Uterus (tissue), 4 donors: ENCODE data around the gene ERVW-1. TPM values are rescaled to one million over a fixed set of nuclear protein-coding genes. Genes with fewer than 3 reads are reported as not detected.

ENCODE experiments used
- DNase-seq, 2 donors: peaks; one replicate each; pipeline ENCODE4 v3.0.0-alpha.2; 2019 to 2020
- H3K27ac ChIP-seq, 2 donors: fragments of 200-600 bp; sonication (generic); 1 replicate in 1 of 2; 2 replicates in 1 of 2; pipeline ENCODE4 v1.5.1; 2016 to 2018
- H3K27me3 ChIP-seq, 2 donors: fragments of 200-600 bp; sonication (generic); one replicate each; pipeline ENCODE4 v1.5.1; 2018 to 2019; ENCODE audit warnings: control low read depth in 1 of 2
- H3K36me3 ChIP-seq, 2 donors: fragments of 200-600 bp; sonication (generic); one replicate each; pipeline ENCODE4 v1.5.1; 2019; ENCODE audit warnings: control low read depth in 1 of 2
- H3K4me1 ChIP-seq, 2 donors: fragments of 200-600 bp; sonication (generic); one replicate each; pipeline ENCODE4 v1.5.1; 2018 to 2019; ENCODE audit warnings: control low read depth in 1 of 2
- H3K4me3 ChIP-seq, 2 donors: fragments of 200-600 bp; sonication (generic); 1 replicate in 1 of 2; 2 replicates in 1 of 2; pipeline ENCODE4 v1.5.1; 2018 to 2019; ENCODE audit warnings: mild to moderate bottlenecking in 1 of 2
- H3K9me3 ChIP-seq, 2 donors: fragments of 200-600 bp; sonication (generic); one replicate each; pipeline ENCODE4 v1.5.1; 2019; ENCODE audit warnings: control low read depth in 1 of 2
- CTCF ChIP-seq, 4 experiments: fragments of 200-600 bp in 2 of 4; fragments of 450-650 bp in 2 of 4; sonication (generic) in 2 of 4; IDR thresholded peaks; one replicate each; pipeline ENCODE4 v1.5.1; 2016 to 2019; ENCODE audit warnings: antibody characterized with exemption in 4 of 4, mild to moderate bottlenecking in 2 of 4, moderate library complexity in 1 of 4
- POLR2A ChIP-seq, 2 donors: fragments of 450-650 bp; IDR thresholded peaks; one replicate each; pipeline ENCODE4 v1.6.1; 2016; ENCODE audit warnings: antibody characterized with exemption in 2 of 2, mild to moderate bottlenecking in 1 of 2, moderate library complexity in 1 of 2
- intact Hi-C: fragments of 100-400 bp; cut with DNase I; formaldehyde crosslinking; loops from one replicate; pipeline ENCODE4 v1.15.1; 2023; ENCODE audit warnings: low total_unique reads
- total RNA-seq, 4 donors: library from RNA; depleted of rRNA in 3 of 4; stranded (reverse); fragments of >200 nt in 3 of 4; gene quantifications; one replicate each; pipeline versions ENCODE4 v1.1.0 to v1.2.4, GENCODE V29; 2014 to 2023
- donor health status: DM: yes; HTN: yes; CAD: no.

The ERVW-1 gene
- total RNA-seq, 4 donors from 2014 or later = not detected

- no peak for TF ChIP-seq CTCF (IDR thresholded peaks at IDR 0.05)
- no peak for TF ChIP-seq POLR2A (IDR thresholded peaks at IDR 0.05)
- Histone ChIP-seq H3K36me3 (no peaks in the 10 kb centered on the region), H3K9me3 (no peaks in the 10 kb centered on the region), H3K4me3 (no peak overlapping the region), H3K27me3 (no peaks in the 10 kb centered on the region), H3K27ac (no peak overlapping the region), H3K4me1 (no peaks in the 10 kb centered on the region)
- intact Hi-C loops = no loop called here
- DNase-seq = no peak
Observed at GRCh38 chr7:92460109-92460508, 17.6 kb downstream of the ERVW-1 start.

GRCh38 chr7:92456236-92456635 is 21.5 kb downstream of the ERVW-1 start:
- Histone ChIP-seq H3K4me1 (no peaks in the 10 kb centered on the region), H3K27me3 (no peaks in the 10 kb centered on the region), H3K27ac (no peak overlapping the region), H3K9me3 (no peaks in the 10 kb centered on the region), H3K4me3 (no peak overlapping the region), H3K36me3 (no peaks in the 10 kb centered on the region)
- no peak for TF ChIP-seq CTCF (IDR thresholded peaks at IDR 0.05)
- TF ChIP-seq POLR2A (IDR thresholded peaks at IDR 0.05) = no peak
- intact Hi-C loops = no loop called here
- DNase-seq = no peak

- H3K27me3 ChIP-seq = no peaks in the 10 kb centered on the region
- TF ChIP-seq POLR2A (IDR thresholded peaks at IDR 0.05) (no peak), CTCF (IDR thresholded peaks at IDR 0.05) (no peak)
- intact Hi-C loops = no loop called here
- no peak for DNase-seq
- H3K9me3 ChIP-seq = no peaks in the 10 kb centered on the region
- no peaks in the 10 kb centered on the region for H3K36me3 ChIP-seq
- H3K4me3 ChIP-seq = no peak overlapping the region
- H3K4me1 ChIP-seq = no peaks in the 10 kb centered on the region
- no peak overlapping the region for H3K27ac ChIP-seq
Observed at GRCh38 chr7:92451645-92452044, 26.1 kb downstream of the ERVW-1 start.

- TF ChIP-seq POLR2A (IDR thresholded peaks at IDR 0.05) (no peak), CTCF (IDR thresholded peaks at IDR 0.05) (peak in 2 of 4 experiments; percentile 13 to 16)
- intact Hi-C loops = no loop called here
- peak; percentile 30 to 47 for DNase-seq
Observed at GRCh38 chr7:92448205-92448747, 29.5 kb downstream of the ERVW-1 start.

GRCh38 chr7:92447345-92448204 is 30.2 kb downstream of the ERVW-1 start, which contains the start of gene GATAD1:
Gene GATAD1 (plus strand): TSS chr7:92447482. CDS start chr7:92447730, 248 bp downstream.
- H3K27me3 ChIP-seq = no peaks in the 10 kb centered on the region
- H3K36me3 ChIP-seq = no peaks in the 10 kb centered on the region
- no peaks in the 10 kb centered on the region for H3K4me1 ChIP-seq
- peak within 1 kb of the TSS; percentile 89 to 93 for H3K27ac ChIP-seq
- no peaks in the 10 kb centered on the region for H3K9me3 ChIP-seq
- TF ChIP-seq CTCF (IDR thresholded peaks at IDR 0.05) (peak; percentile 89 to 95 (median 93)), POLR2A (IDR thresholded peaks at IDR 0.05) (peak; percentile 47 to 79)
- intact Hi-C loops = no loop called here
- H3K4me3 ChIP-seq = peak within 1 kb of the TSS; percentile 77 to 95
- peak; percentile 90 to 92 for DNase-seq

More at GRCh38 chr7:92448205-92448747, 29.5 kb downstream of the ERVW-1 start:
- H3K27me3 ChIP-seq = no peaks in the 10 kb centered on the region
- H3K4me3 ChIP-seq = peak overlapping the region; percentile 77 to 95
- H3K4me1 ChIP-seq = no peaks in the 10 kb centered on the region
- no peaks in the 10 kb centered on the region for H3K9me3 ChIP-seq
- H3K36me3 ChIP-seq = no peaks in the 10 kb centered on the region
- H3K27ac ChIP-seq = peak overlapping the region; percentile 89 to 93
